Ovary (tissue), 9 donors: ENCODE measurements around the gene DXO. TPM values are rescaled to one million over a fixed set of nuclear protein-coding genes. Genes with fewer than 3 reads are reported as not detected.
"Not testable (repeated sequence)": the region's sequence is repeated elsewhere in the genome, so short reads cannot be mapped to it uniquely, and the experiment has no call there.

Experiments
- DNase-seq, 5 donors: peaks; one replicate each; pipeline ENCODE4 v3.0.0-alpha.2; 2019 to 2020
- H3K27ac ChIP-seq, 2 donors: fragments of 200-600 bp; one replicate each; pipeline versions ENCODE4 v1.5.1 to v1.8.0; 2019 to 2022
- H3K27me3 ChIP-seq: fragments of 200-600 bp; one replicate; pipeline ENCODE4 v1.8.0; 2022
- H3K36me3 ChIP-seq: fragments of 200-600 bp; sonication (generic); one replicate; pipeline ENCODE4 v1.5.1; 2019
- H3K4me1 ChIP-seq: one replicate; pipeline ENCODE4 v1.8.1; 2013; ENCODE audit warnings: mild to moderate bottlenecking, moderate library complexity; ENCODE audit not compliant: insufficient read depth
- H3K4me3 ChIP-seq: fragments of 200-600 bp; sonication (generic); one replicate; pipeline ENCODE4 v1.5.1; 2017
- H3K9me3 ChIP-seq, 2 donors: fragments of 200-600 bp in 1 of 2; sonication (generic) in 1 of 2; one replicate each; pipeline versions ENCODE4 v1.5.1 to v1.8.1; 2013 to 2019; ENCODE audit warnings: mild to moderate bottlenecking in 1 of 2, moderate library complexity in 1 of 2
- WGBS, 3 donors: extraction: QIAGEN DNeasy Blood & Tissue Kit in 1 of 3; methylation state at CpG; one replicate each; pipeline versions ENCODE4 v1.1.5 to v1.1.7; 2013 to 2017; 5-methylcytosine and 5-hydroxymethylcytosine counted together
- intact Hi-C, 4 donors: fragments of 100-400 bp; cut with DNase I; formaldehyde crosslinking; loops; one replicate each; pipeline versions ENCODE4 v1.11.0 to v1.15.1; 2022 to 2023
- polyA plus RNA-seq, 2 donors: library from polyadenylated mRNA; stranded (reverse); fragments of 200-250 nt in 1 of 2; fragments of 350-450 nt in 1 of 2; fragmentation: Illumina TruSeq in 1 of 2; extraction: RNeasy Lipid Tissue Mini Kit (QIAGEN cat#74804) in 1 of 2; gene quantifications; one replicate each; pipeline ENCODE4 v1.2.3, GENCODE V29; 2013 to 2014
- total RNA-seq, 7 donors: library from RNA; depleted of rRNA in 2 of 7; stranded (reverse); fragments of >200 nt in 2 of 7; fragmentation: NEBNext Ultra II Directional in 3 of 7; extraction: Animal tissue kit (Norgen Biotek cat#: 25700) in 3 of 7; gene quantifications; one replicate each; pipeline versions ENCODE4 v1.1.0 to v1.2.4, GENCODE V29; 2016 to 2023
- donor health status: DM: no; HTN: no; CAD: no; lungs with moderate emphysema.
- donor health status: DM: no; HTN: no; CAD: no.
- donor health status: Bipolar disorder and iron deficiency.
- donor health status: DM: yes; HTN: yes; CAD: no.
- donor health status: DM: no; HTN: no; CAD: no.
- donor health status: DM: yes; HTN: yes; CAD: no.

Gene DXO
- total and polyA plus RNA-seq, 9 donors: 11.7 to 42.8 (median 26.7) TPM

- DNase-seq: peak in 3 of 5 donors; percentile 7 to 33 (median 20)
- not testable (repeated sequence) for H3K4me3 ChIP-seq
- WGBS, 3 donors: 53 to 86% (median 73%) methylated on average over 8 of the region's 8 CpGs
Observed at GRCh38 chr6:32005991-32006529, 34.1 kb upstream of the DXO start.

GRCh38 chr6:32005538-32005880 is 33.6 kb upstream of the DXO start:
- peak in 4 of 5 donors; percentile 9 to 50 (median 26) for DNase-seq
- H3K27ac ChIP-seq: not testable (repeated sequence)

More at GRCh38 chr6:32005991-32006529, 34.1 kb upstream of the DXO start:
- H3K4me1 ChIP-seq, H3K36me3 ChIP-seq, H3K27ac ChIP-seq, intact Hi-C loops, H3K9me3 ChIP-seq, H3K27me3 ChIP-seq: not testable (repeated sequence)

GRCh38 chr6:32004864-32005537 is 33.1 kb upstream of the DXO start:
- H3K27me3 ChIP-seq, H3K9me3 ChIP-seq, H3K4me1 ChIP-seq, H3K27ac ChIP-seq, H3K4me3 ChIP-seq, intact Hi-C loops, H3K36me3 ChIP-seq: not testable (repeated sequence)
- DNase-seq: peak in 1 of 5 donors; percentile 27
- WGBS, 3 donors: 55 to 71% (median 59%) methylated on average over 8 to 9 of the region's 13 CpGs

More at GRCh38 chr6:32005538-32005880, 33.6 kb upstream of the DXO start:
- H3K36me3 ChIP-seq, H3K4me1 ChIP-seq, H3K9me3 ChIP-seq, H3K4me3 ChIP-seq, intact Hi-C loops, H3K27me3 ChIP-seq: not testable (repeated sequence)
- 71 to 82% (median 74%) methylated on average over 1 to 9 of the region's 9 CpGs for WGBS, 3 donors

GRCh38 chr6:32004393-32004792 is 32.5 kb upstream of the DXO start:
- peak in 3 of 5 donors; percentile 6 to 21 (median 6) for DNase-seq
- H3K9me3 ChIP-seq, H3K27ac ChIP-seq, intact Hi-C loops, H3K4me3 ChIP-seq, H3K27me3 ChIP-seq, H3K4me1 ChIP-seq, H3K36me3 ChIP-seq: not testable (repeated sequence)
- 81 to 84% (median 82%) methylated on average over 3 to 4 of the region's 4 CpGs for WGBS, 3 donors

GRCh38 chr6:32003301-32003700 is 31.4 kb upstream of the DXO start:
- H3K27me3 ChIP-seq, H3K27ac ChIP-seq, H3K4me3 ChIP-seq, H3K36me3 ChIP-seq, intact Hi-C loops, H3K4me1 ChIP-seq, DNase-seq, H3K9me3 ChIP-seq: not testable (repeated sequence)
- WGBS, 3 donors: no CpG with 5 or more reads among the region's 7 CpGs

GRCh38 chr6:32002546-32003268 is 30.8 kb upstream of the DXO start:
- DNase-seq, H3K27ac ChIP-seq, H3K36me3 ChIP-seq, H3K4me3 ChIP-seq, H3K9me3 ChIP-seq, intact Hi-C loops, H3K27me3 ChIP-seq, H3K4me1 ChIP-seq: not testable (repeated sequence)
- WGBS, 3 donors: no CpG with 5 or more reads among the region's 15 CpGs

GRCh38 chr6:31996385-31996784 is 24.4 kb upstream of the DXO start:
- H3K4me1 ChIP-seq, intact Hi-C loops, H3K4me3 ChIP-seq, H3K36me3 ChIP-seq, H3K27ac ChIP-seq, H3K9me3 ChIP-seq, H3K27me3 ChIP-seq: not testable (repeated sequence)
- WGBS, 3 donors: 85 to 98% (median 85%) methylated on average over 5 to 6 of the region's 6 CpGs
- peak in 3 of 5 donors; percentile 18 to 53 (median 31) for DNase-seq

GRCh38 chr6:31994421-31994820 is 22.5 kb upstream of the DXO start:
- peak in 3 of 5 donors; percentile 17 to 33 (median 18) for DNase-seq
- H3K27me3 ChIP-seq, H3K4me1 ChIP-seq, H3K27ac ChIP-seq, H3K4me3 ChIP-seq, H3K9me3 ChIP-seq, H3K36me3 ChIP-seq, intact Hi-C loops: not testable (repeated sequence)
- 95 to 96% (median 95%) methylated on average over 8 to 9 of the region's 14 CpGs for WGBS, 3 donors

- WGBS, 3 donors: no CpG with 5 or more reads among the region's 10 CpGs
- H3K36me3 ChIP-seq, H3K9me3 ChIP-seq, H3K27ac ChIP-seq, H3K27me3 ChIP-seq, intact Hi-C loops, H3K4me1 ChIP-seq, H3K4me3 ChIP-seq, DNase-seq: not testable (repeated sequence)
Observed at GRCh38 chr6:31989363-31989762, 17.4 kb upstream of the DXO start.

GRCh38 chr6:31981744-31982143 is 9.8 kb upstream of the DXO start, which contains the start of gene C4A:
C4A (plus strand) TSS chr6:31982057; CDS start chr6:31982108, 51 bp downstream.
- intact Hi-C loops: not testable (repeated sequence)
- WGBS, 3 donors: no CpG with 5 or more reads among the region's 7 CpGs

GRCh38 chr6:31980998-31981397 is 9.1 kb upstream of the DXO start:
- intact Hi-C loops, H3K27ac ChIP-seq, H3K4me1 ChIP-seq, H3K9me3 ChIP-seq, DNase-seq, H3K36me3 ChIP-seq, H3K27me3 ChIP-seq, H3K4me3 ChIP-seq: not testable (repeated sequence)
- WGBS, 3 donors: no CpG with 5 or more reads among the region's 5 CpGs

More at GRCh38 chr6:31981744-31982143, 9.8 kb upstream of the DXO start, which contains the start of gene C4A:
- H3K27ac ChIP-seq, H3K9me3 ChIP-seq, H3K4me3 ChIP-seq, H3K4me1 ChIP-seq, DNase-seq, H3K27me3 ChIP-seq, H3K36me3 ChIP-seq: not testable (repeated sequence)
